NCI-H2107 treated with DMSO at 0.1 percent for 48 hours (cell line): Measurements from ENCODE around the gene KCNH5.
"Not testable (repeated sequence)": the region's sequence is repeated elsewhere in the genome, so short reads cannot be mapped to it uniquely, and the experiment has no call there.

ENCODE experiments used
- DNase-seq: peaks from one replicate; lab custom pipeline; 2025; ENCODE audit not compliant: unreplicated experiment; lab: John Stamatoyannopoulos, UW

The KCNH5 gene

GRCh38 chr14:62886461-62886860, 158.8 kb downstream of the KCNH5 start:
- DNase-seq: no peak

- DNase-seq: no peak
Measured at GRCh38 chr14:62885451-62885850, 159.8 kb downstream of the KCNH5 start.

GRCh38 chr14:62882967-62883366, 162.3 kb downstream of the KCNH5 start:
- no peak for DNase-seq

- no peak for DNase-seq
Measured at GRCh38 chr14:62866376-62866775, 178.9 kb downstream of the KCNH5 start.

GRCh38 chr14:62864588-62864987, 180.7 kb downstream of the KCNH5 start:
- no peak for DNase-seq

GRCh38 chr14:62858011-62858410, 187.2 kb downstream of the KCNH5 start:
- DNase-seq: not testable (repeated sequence)

- DNase-seq: no peak
Measured at GRCh38 chr14:62854951-62855350, 190.3 kb downstream of the KCNH5 start.

GRCh38 chr14:62847168-62847567, 198.1 kb downstream of the KCNH5 start:
- no peak for DNase-seq

GRCh38 chr14:62844546-62844945, 200.7 kb downstream of the KCNH5 start:
- no peak for DNase-seq

GRCh38 chr14:62824086-62824485, 221.2 kb downstream of the KCNH5 start:
- no peak for DNase-seq

- DNase-seq: no peak
Measured at GRCh38 chr14:62819931-62820330, 225.3 kb downstream of the KCNH5 start.

GRCh38 chr14:62807636-62808035, 237.6 kb downstream of the KCNH5 start:
- no peak for DNase-seq

- DNase-seq: no peak
Measured at GRCh38 chr14:62800577-62800976, 244.7 kb downstream of the KCNH5 start.

- no peak for DNase-seq
Measured at GRCh38 chr14:62796431-62796830, 248.8 kb downstream of the KCNH5 start.

GRCh38 chr14:62792578-62792977, 252.7 kb downstream of the KCNH5 start:
- DNase-seq: no peak

GRCh38 chr14:62781328-62781727, 263.9 kb downstream of the KCNH5 start:
- DNase-seq: not testable (repeated sequence)

GRCh38 chr14:62778852-62779251, 266.4 kb downstream of the KCNH5 start:
- no peak for DNase-seq

GRCh38 chr14:62778310-62778709, 266.9 kb downstream of the KCNH5 start:
- DNase-seq: no peak

- no peak for DNase-seq
Measured at GRCh38 chr14:62777510-62777909, 267.7 kb downstream of the KCNH5 start.

- no peak for DNase-seq
Measured at GRCh38 chr14:62776300-62776699, 269.0 kb downstream of the KCNH5 start.

- no peak for DNase-seq
Measured at GRCh38 chr14:62768753-62769152, 276.5 kb downstream of the KCNH5 start.

- no peak for DNase-seq
Measured at GRCh38 chr14:62763951-62764350, 281.3 kb downstream of the KCNH5 start.

GRCh38 chr14:62759796-62760195, 285.5 kb downstream of the KCNH5 start:
- peak; percentile 14 for DNase-seq

GRCh38 chr14:62746881-62747280, 298.4 kb downstream of the KCNH5 start:
- not testable (repeated sequence) for DNase-seq
